GM12865 (cell line): ENCODE data around the gene SIGLEC7.
A peak's percentile ranks its signal among the peaks of the same experiment; 100 is the strongest.

Source experiments
- DNase-seq: peaks from one replicate; pipeline ENCODE4 v3.0.0; 2010; ENCODE audit warnings: low read depth
- H3K4me3 ChIP-seq: 2 replicates; pipeline ENCODE4 v1.5.1; 2011; ENCODE audit warnings: mild to moderate bottlenecking, low read depth, low read length, control low read depth
- CTCF ChIP-seq: IDR thresholded peaks from 2 replicates; pipeline ENCODE4 v1.5.1; 2011; ENCODE audit warnings: low read length, control low read depth, low read depth, inconsistent platforms; ENCODE audit not compliant: insufficient read depth; ENCODE audit errors: missing control alignments

Gene SIGLEC7

GRCh38 chr19:51157265-51157664, 15.2 kb downstream of the SIGLEC7 start:
- DNase-seq, result peak; percentile 29
- TF ChIP-seq CTCF, result no peak

DNA sequence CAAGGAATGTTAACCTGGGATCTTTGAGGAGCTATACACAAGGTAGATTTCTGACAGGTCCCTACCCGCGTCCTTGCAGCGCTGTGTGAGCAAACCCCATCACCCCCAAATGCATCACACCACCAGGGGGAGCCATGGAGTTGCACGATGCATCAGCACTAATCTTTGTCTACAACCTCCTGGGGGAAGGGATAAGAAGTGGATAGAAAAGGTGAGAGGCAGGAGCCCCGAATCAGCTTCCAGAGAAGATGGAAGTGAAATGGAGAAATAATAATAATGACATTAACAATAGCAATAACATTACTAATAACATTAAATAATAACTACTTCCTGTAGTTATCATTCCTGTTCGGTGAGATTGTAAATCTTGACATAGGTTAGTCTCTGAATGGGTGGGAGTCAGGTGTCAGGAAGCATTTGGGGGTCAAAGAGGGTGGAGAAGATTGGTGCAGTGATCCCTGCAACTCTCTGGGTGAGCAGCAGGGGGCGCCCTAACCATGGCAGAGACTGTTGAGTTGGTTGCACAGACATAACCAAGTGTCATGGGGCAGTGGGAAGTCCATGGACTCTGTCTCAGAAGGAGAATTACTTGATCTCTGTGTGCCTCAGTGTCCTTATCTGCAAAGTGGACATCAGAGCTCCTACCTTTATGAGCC, 16.5 kb downstream of the SIGLEC7 start:
- no peak overlapping the region for H3K4me3 ChIP-seq
- DNase-seq, result peak; percentile 66
- peak; percentile 92 for TF ChIP-seq CTCF

More at GRCh38 chr19:51157265-51157664, 15.2 kb downstream of the SIGLEC7 start:
- no peak overlapping the region for H3K4me3 ChIP-seq

DNA sequence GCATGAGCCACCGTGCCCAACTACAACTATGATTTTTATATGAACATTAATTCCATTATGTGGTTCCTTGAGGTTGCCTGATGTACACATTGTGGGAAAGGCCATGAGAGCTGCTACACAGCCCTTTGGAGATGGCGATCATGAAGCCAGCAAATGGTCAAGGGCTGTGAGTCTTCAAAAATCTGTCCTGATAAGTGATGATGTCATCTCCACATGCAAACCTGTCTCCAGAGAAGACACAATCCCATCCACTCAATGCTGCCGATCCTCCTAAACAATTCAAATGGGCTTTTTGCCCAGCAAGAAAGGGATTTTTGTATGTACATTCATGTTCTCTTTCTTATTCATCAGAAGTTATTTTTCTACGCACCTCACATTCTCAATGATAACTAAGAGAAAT, 17.6 kb downstream of the SIGLEC7 start:
- H3K4me3 ChIP-seq, result no peak overlapping the region
- no peak for TF ChIP-seq CTCF
- DNase-seq, result no peak

DNA sequence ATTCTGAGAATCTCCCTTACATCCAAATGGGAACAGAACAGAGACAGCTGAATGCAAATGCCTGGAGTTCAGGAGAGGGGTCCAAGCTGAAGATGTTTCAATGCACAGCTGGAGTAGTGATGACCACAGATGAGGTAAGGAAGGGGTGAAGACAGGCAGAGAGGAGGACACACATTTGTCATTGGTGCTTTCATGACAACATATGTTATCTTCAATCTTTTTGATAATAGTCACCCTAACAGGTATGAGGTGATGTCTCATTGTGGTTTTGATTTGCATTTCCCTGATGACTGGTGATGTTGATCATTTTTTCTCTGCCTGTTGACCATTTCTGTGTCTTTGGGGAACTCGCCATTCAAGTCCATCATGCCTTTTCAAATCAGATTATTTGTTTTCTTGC, 19.2 kb downstream of the SIGLEC7 start:
- DNase-seq, result no peak
- TF ChIP-seq CTCF, result no peak
- no peak overlapping the region for H3K4me3 ChIP-seq

- DNase-seq, result no peak
- no peak for TF ChIP-seq CTCF
- H3K4me3 ChIP-seq, result no peak overlapping the region
Observed at GRCh38 chr19:51161867-51162496, 19.9 kb downstream of the SIGLEC7 start.

DNA sequence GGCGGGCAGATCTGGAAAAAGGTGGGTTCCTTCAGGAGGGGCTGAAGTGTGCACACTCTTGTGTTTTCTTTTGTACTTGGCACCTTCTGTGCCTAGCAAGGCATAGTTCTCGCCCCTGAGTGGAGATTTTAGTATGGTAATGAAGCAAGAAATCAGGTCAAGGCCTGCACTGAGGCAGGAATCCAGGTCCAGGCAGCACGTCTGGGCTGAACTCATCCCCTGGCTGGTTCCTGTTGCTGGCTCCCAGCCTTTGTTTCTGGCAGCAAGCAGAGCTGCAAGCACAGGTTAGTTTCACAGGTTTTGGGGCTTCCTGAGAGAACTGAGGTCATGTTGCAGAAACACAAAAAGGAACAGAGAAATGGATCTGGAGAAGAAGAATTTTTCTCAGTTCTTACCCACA, 21.2 kb downstream of the SIGLEC7 start:
- no peak overlapping the region for H3K4me3 ChIP-seq

More for the DNA sequence above, 21.2 kb downstream of the SIGLEC7 start:
- TF ChIP-seq CTCF, result no peak
- peak; percentile 40 for DNase-seq
